IPS-15b (cell line): ENCODE results near the gene PRKN.

Experiments used
- H3K27me3 ChIP-seq: one replicate; pipeline ENCODE4 v1.6.1; 2013; ENCODE audit warnings: low read length; ENCODE audit not compliant: control insufficient read depth, insufficient read depth
- H3K36me3 ChIP-seq: one replicate; pipeline ENCODE4 v1.6.1; 2013; ENCODE audit warnings: low read length; ENCODE audit not compliant: control insufficient read depth, insufficient read depth
- H3K4me1 ChIP-seq: one replicate; pipeline ENCODE4 v1.6.1; 2013; ENCODE audit warnings: mild to moderate bottlenecking, low read length; ENCODE audit not compliant: control insufficient read depth, insufficient read depth
- H3K4me3 ChIP-seq: one replicate; pipeline ENCODE4 v1.5.1; 2013; ENCODE audit warnings: low read depth, low read length
- H3K9ac ChIP-seq: one replicate; pipeline ENCODE4 v1.6.1; 2013; ENCODE audit warnings: low read depth, mild to moderate bottlenecking, low read length
- H3K9me3 ChIP-seq: one replicate; pipeline ENCODE4 v1.6.1; 2013; ENCODE audit warnings: mild to moderate bottlenecking, low read length; ENCODE audit not compliant: control insufficient read depth, insufficient read depth

PRKN gene

GRCh38 chr6:161305860-161306259 lies 1421.7 kb downstream of the PRKN start:
- Histone ChIP-seq H3K4me1 (no peaks in the 10 kb centered on the region), H3K9ac (no peak overlapping the region), H3K36me3 (no peaks in the 10 kb centered on the region), H3K9me3 (no peaks in the 10 kb centered on the region), H3K4me3 (no peak overlapping the region), H3K27me3 (no peaks in the 10 kb centered on the region)

DNA sequence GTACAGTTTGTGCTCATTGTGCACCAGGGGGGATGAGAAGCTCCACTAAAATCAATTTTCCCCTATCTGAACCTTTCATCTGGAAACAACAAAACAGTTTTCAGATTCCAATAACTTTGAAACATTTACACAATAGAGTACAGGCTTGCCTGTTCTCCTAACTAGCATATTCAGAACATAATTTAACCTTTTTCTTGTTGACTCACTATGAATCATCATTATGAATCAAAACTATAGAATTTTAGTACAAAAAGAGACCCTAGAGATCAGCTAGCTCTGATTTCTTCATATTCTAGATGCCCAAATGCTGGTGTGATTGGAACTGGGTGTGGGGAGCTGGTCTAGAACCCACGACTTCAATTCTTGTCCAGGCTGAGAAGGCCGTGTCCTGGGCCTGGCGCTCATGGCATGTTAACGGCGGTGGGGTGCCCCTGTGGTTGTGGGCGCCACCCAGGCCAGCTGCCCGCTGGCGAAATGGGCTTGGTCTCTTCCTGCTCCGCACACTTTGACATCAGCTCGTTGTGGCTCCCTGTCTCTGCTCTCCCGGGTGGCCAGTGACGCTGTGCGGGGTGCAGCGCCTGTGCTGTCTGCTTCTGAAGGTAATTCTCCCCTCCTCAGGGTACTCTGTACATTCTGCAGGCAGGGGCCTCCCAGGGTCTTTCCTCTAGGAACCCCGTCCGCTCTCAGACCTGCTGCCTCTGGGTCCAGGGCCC lies 1423.8 kb downstream of the PRKN start:
- no peaks in the 10 kb centered on the region for H3K36me3 ChIP-seq
- H3K4me3 ChIP-seq: no peak overlapping the region
- H3K9me3 ChIP-seq: no peaks in the 10 kb centered on the region
- no peak overlapping the region for H3K9ac ChIP-seq
- H3K27me3 ChIP-seq: no peaks in the 10 kb centered on the region
- H3K4me1 ChIP-seq: no peaks in the 10 kb centered on the region

- Histone ChIP-seq H3K9ac (no peak overlapping the region), H3K27me3 (no peaks in the 10 kb centered on the region), H3K4me3 (no peak overlapping the region), H3K36me3 (no peaks in the 10 kb centered on the region), H3K9me3 (no peaks in the 10 kb centered on the region), H3K4me1 (no peaks in the 10 kb centered on the region)
Measured at GRCh38 chr6:161302949-161303348, 1424.6 kb downstream of the PRKN start.

- Histone ChIP-seq H3K4me1 (no peaks in the 10 kb centered on the region), H3K36me3 (no peaks in the 10 kb centered on the region), H3K9me3 (peaks cover 3% of the 10 kb centered on the region), H3K27me3 (no peaks in the 10 kb centered on the region), H3K4me3 (no peak overlapping the region), H3K9ac (no peak overlapping the region)
Measured at GRCh38 chr6:161301338-161301737, 1426.2 kb downstream of the PRKN start.

GRCh38 chr6:161300823-161301222 lies 1426.7 kb downstream of the PRKN start:
- Histone ChIP-seq H3K9me3 (peaks cover 7% of the 10 kb centered on the region), H3K36me3 (no peaks in the 10 kb centered on the region), H3K4me1 (no peaks in the 10 kb centered on the region), H3K27me3 (no peaks in the 10 kb centered on the region), H3K4me3 (no peak overlapping the region), H3K9ac (no peak overlapping the region)

DNA sequence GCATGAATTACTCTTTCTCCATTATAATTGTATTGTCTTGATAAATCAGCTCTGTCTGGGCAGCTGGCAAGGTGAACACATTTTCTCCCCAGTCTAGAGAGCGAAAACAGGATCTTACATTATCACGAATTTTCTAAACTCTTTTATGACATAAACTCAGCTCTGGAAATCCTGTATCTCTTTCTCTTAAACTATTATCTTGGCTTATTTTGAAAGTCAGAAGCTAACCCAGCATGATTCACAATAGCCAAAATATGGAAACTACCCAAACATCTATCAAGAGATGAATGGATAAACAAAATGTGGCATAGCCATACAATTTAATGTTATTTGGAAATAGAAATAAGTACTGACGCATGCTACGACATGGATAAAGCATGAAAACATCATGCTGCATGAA lies 1427.8 kb downstream of the PRKN start:
- no peaks in the 10 kb centered on the region for H3K27me3 ChIP-seq
- H3K36me3 ChIP-seq: no peaks in the 10 kb centered on the region
- H3K9me3 ChIP-seq: peaks cover 12% of the 10 kb centered on the region
- H3K4me3 ChIP-seq: no peak overlapping the region
- H3K4me1 ChIP-seq: no peaks in the 10 kb centered on the region
- H3K9ac ChIP-seq: no peak overlapping the region
